Adipose tissue (tissue), 3 donors: ENCODE results near the gene SLC25A17. TPM values are rescaled to one million over a fixed set of nuclear protein-coding genes. Genes with fewer than 3 reads are reported as not detected.
"Not testable (repeated sequence)": the region's sequence is repeated elsewhere in the genome, so short reads cannot be mapped to it uniquely, and the experiment has no call there.

Experiments used
- H3K27ac ChIP-seq: one replicate; pipeline ENCODE4 v1.5.1; 2013; ENCODE audit warnings: low read depth, low read length
- WGBS, 3 donors: extraction: QIAGEN DNeasy Blood & Tissue Kit; methylation state at CpG; one replicate each; pipeline ENCODE4 v1.1.7; 2013; 5-methylcytosine and 5-hydroxymethylcytosine counted together
- polyA plus RNA-seq, 3 donors: library from polyadenylated mRNA; stranded (reverse); fragments of 200-250 nt; gene quantifications; one replicate each; pipeline ENCODE4 v1.2.3, GENCODE V29; 2013
- donor health status: healthy with polysubstance abuse.
- donor health status: Bipolar disorder and iron deficiency.
- donor health status: healthy.

SLC25A17 gene
- polyA plus RNA-seq, 3 donors, result 8.3 to 14.0 (median 9.4) TPM

DNA sequence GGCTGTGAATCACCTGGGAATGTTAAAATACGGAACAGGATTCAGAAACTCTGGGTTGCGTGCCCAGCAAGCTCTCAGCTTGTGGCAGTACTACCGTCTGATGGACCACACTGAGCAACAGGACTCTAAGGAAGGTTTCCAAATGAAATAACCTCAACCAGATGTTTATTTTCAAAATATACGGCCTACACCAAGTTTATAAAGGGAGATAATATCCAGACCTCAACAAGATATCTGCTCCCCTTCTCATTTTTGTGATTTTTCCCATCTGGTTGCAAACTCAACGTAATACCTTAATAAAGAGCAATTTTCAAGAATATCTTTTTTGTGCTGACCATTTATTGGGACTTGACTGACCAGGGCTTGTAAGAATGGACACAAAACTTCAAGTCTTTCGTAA, 49.4 kb downstream of the SLC25A17 start:
- 82 to 89% (median 87%) methylated on average over 6 of the region's 6 CpGs for WGBS, 3 donors
- no peak overlapping the region for H3K27ac ChIP-seq

DNA sequence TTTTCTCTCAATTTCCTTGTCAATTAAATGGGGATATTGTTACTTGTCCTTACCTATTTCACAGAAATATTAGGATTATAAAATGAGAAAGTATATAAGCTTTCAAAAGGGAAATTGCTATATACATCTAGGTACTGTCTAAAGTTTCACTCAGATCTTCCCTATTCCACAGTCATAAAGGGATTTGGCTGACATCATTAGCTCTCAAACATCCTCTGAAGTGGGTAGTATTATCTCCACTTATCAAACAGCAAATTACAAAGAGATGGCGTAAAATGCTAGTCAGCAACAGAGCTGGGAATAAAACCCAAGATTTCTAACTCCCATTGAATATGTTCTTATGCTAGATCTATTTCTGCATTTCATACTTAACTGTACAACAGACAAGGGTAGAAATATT, 50.9 kb downstream of the SLC25A17 start:
- 84 to 97% (median 94%) methylated on average over 1 of the region's 1 CpG for WGBS, 3 donors

DNA sequence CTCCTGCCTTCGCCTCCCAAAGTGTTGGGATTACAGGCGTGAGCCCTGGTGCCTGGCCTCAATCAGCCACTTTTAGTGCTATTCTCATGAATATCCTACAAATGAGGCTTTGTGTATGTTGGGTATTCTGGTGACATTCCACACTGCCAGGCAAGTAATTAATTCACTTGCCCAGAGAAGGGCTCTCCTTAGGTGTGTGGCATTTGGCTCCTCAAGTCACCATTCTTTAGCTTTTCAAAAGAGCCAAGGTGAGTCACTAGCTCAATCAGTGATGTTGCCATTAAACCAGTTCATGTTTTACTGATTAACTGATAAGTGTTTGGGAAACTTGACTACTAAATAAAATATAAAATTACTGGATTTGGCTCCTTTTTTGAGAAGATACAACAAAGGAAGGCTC, 52.2 kb downstream of the SLC25A17 start:
- H3K27ac ChIP-seq, result no peak overlapping the region
- whole genome bisulfite sequencing, 3 donors, result 93 to 100% (median 97%) methylated on average over 2 of the region's 2 CpGs

More for the DNA sequence above, 50.9 kb downstream of the SLC25A17 start:
- no peak overlapping the region for H3K27ac ChIP-seq

DNA sequence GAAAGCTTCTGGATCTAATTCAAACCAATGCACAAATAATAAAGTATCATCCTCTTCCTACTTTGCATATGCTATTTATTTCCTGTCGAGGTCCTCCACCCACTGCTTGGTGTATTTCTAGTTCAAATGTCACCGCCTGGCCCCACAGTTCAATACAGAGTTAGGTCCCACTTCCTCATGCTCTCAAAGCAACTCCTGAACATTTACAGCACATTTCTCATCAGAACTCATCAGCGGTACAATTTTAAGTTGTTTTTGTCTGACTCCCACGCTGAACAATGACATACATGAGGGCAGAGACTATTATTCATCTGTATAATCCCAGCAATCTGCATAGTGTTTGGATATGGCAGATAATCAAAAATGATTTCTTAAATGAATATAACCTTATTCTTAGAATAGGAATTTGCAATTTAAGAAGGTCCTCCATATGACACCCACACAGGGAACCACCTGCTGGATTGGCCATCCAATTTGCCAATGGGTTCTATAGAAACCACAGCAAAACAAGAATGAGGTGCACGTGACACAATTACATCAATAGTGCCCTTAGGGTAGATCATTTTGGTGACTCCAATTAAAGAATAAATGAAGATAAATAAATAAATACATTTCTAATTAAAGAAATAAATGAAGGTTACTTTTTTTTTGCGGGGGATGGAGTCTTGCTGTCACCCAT, 54.2 kb downstream of the SLC25A17 start:
- 64 to 83% (median 65%) methylated on average over 6 of the region's 6 CpGs for WGBS, 3 donors
- H3K27ac ChIP-seq, result no peak overlapping the region

DNA sequence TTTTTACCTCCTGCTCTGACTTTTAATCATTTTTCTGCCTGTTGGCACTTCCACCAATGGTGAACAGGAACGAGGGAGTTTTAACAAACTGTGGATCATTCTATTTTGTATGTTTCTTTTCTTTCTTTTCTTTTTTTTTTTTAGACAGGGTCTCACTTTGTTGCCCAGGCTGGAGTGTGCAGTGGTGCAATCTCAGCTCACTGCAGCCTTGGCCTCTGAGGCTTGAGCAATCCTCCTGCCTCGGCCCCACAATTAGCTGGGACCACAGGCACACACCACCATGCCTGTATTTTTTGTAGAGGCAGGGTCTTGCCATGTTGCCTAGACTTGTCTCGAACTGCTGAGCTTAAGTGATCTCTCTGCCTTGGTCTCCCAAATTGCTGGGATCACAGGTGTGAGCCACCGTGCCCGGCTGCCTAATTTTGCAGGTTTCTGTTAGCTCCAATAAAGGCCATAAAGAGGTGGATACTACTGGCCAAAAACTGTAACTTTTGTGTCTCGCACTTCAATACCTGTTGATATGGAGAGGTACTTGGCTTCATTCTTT, 59.8 kb downstream of the SLC25A17 start:
- WGBS, 3 donors, result 85 to 92% (median 91%) methylated on average over 6 of the region's 6 CpGs
- no peak overlapping the region for H3K27ac ChIP-seq

DNA sequence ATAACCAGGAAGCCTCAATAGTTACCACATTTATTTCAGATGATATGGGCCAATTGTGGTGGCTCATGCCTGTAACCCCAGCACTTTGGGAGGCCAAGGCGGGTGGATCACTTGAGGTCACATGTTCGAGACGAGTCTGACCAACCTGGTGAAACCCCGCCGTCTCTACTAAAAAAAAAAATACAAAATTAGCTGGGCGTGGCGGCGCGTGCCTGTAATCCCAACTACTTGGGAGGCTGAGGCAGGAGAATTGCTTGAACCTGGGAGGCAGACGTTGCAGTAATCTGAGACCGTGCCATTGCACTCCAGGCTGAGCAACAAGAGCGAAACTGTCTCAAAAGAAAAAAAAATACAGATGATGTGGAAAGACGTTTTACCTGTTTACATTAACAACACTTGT, 60.3 kb downstream of the SLC25A17 start:
- H3K27ac ChIP-seq, result not testable (repeated sequence)
- WGBS, 3 donors, result 87 to 95% (median 93%) methylated on average over 13 of the region's 13 CpGs

DNA sequence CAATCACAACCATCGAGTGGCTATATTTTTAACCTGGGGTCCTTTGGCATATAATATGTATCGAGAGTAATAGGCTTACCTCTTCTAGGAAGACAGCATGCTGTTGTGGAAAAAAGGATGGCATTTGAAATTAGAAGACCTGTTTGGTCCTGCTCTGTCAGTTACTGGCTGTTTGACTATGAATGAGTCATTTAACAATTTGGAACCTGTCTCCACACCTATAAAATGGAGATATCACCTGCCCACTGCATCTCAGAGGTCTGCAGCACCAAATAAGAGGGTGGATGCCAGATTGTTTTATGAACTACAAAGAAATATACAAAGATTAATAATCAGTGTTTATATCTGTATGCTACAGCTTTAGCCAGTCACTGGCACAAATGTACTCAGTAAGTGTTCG, 60.8 kb downstream of the SLC25A17 start:
- WGBS, 3 donors, result 81 to 98% (median 90%) methylated on average over 3 of the region's 3 CpGs
- H3K27ac ChIP-seq, result no peak overlapping the region

DNA sequence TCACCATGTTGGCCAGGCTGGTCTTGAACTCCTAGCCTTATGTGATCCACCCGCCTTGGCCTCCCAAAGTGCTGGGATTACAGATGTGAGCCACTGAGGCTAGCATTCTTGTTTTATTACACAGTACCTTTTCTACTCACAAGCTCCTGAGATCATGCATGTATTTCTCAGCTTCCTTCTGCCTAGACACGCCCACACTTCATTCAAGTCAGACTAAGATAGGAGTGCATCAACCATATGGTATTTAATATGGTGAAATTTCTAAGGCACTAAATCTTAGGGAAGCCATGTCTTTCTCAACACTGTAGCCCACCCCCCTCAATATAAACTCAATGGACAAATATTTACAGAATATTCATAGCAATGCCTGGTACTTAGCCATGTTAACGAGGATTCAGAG, 62.1 kb downstream of the SLC25A17 start:
- whole genome bisulfite sequencing, 3 donors, result 91 to 99% (median 98%) methylated on average over 3 of the region's 3 CpGs
- no peak overlapping the region for H3K27ac ChIP-seq

DNA sequence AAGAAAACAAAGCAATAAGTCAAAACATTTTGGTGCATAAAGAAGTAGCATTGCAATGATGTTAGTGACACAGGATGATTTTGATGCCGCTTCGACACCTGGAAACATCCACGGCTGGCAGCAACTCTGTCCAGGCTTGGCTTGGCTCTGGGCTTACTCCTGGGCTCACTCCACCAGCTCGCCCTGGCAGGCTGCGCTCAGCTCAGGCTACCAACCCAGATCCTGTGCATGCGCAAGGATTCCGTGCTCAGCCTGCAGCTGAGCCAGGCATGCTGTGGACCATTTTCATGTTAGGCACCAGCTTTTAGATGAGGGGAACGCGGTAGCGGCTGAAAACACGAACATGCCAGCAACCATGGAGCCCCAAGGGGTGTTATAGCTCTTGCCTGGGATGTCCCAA, 66.0 kb downstream of the SLC25A17 start:
- WGBS, 3 donors, result 96 to 98% (median 97%) methylated on average over 11 of the region's 11 CpGs
- H3K27ac ChIP-seq, result no peak overlapping the region

DNA sequence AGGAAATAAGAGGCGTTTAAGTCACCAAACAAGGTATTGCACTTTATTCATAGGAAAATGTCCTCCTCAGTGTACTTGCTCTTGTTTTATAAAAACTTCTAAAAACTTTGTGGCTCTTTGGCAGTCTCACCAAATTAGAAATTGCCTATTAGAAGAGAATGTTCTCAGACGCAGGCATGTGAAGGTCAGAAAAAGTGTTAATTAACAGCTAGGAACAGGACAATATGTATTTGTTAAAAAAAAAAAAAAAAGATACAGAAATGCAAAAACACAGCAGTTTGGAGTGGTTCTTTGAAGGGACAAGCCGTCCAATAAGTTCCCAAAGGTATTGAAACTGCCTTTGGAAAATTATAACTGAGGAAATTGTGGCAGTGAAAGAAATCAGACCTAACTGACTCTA, 67.9 kb downstream of the SLC25A17 start:
- no peak overlapping the region for H3K27ac ChIP-seq

DNA sequence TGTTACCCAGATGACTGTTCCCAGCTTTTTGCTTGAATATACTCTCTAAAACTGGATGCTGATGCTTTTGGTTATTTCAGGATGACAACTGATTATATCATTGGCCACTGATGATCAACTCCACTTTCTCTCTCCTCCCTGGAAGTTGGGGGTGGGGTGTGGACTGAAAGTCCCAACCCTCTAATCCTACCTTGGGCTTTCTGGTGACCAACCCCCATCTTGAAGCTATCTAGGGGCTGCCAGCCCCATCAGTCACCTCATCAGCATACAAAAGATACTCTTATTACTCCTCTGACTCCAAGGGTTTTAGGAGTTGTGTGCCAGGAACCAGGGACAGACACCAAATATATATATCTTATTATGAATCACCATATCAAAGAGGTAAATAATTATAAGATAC, 69.3 kb downstream of the SLC25A17 start:
- H3K27ac ChIP-seq, result no peak overlapping the region

More for the DNA sequence above, 67.9 kb downstream of the SLC25A17 start:
- 55 to 62% (median 57%) methylated on average over 3 of the region's 3 CpGs for WGBS, 3 donors

DNA sequence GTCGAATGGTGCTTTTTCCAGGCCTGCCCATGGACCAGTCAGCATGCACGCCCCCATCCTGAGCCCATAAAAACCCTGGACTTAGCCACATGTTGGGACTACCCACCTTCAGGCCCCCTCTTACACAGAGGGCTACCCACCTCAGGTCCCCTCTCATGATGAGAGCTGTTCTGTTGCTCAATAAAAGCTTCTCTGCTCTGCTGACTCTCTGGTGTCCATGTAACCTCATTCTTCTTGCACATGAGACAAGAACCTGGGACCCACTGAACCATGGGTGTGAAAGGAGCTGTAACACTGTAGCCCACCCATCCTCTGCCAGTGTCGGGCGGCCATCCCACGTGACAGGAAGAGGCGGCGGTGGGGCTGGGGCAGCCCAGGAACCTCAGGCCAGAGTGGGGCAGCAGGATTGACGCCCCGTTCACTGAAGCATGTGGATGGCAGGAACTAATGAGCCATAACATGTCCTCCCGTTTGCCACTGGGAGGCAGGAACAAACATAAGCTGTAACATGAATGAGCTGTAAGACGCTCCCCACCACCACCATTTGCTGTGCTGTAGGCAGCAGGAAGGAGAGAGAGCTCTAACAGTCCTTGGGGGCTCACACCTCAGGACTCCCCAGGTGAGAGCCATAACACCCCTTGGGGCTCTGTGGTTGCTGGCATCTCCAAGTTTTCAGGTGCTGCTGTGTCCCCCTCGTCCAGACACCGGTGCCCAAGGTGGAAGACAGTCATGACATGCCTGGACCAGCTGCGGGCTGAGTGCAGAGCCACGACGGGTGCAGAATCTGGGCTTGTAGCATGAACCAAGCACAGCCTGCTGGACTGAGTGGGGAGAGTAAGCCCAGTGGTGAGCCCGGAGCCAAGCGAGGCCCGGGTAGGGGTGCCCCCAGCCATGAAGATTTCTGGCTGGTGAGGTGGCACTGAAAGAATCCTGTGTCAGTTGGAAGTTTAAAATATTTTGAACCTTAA, 70.5 kb downstream of the SLC25A17 start:
- no peak overlapping the region for H3K27ac ChIP-seq
- WGBS, 3 donors, result 91 to 95% (median 92%) methylated on average over 19 of the region's 19 CpGs

DNA sequence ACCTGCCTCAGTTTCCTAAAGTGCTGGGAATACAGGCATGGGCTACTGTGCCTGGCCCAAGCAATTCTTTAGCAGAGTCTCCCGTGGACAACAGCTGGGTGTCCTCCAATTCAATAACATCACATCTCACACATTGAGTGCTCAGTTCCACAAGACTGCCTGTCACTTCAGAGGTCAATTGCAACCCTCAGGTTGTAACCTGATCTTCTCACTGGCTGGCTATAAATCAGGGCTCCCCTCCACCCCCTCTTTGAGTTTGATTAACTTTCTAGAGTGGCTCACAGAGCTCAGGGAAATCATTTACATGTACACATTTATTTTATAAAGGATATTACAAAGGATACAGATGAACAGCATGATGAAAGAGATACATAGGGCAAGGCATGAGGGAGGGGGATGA, 71.8 kb downstream of the SLC25A17 start:
- WGBS, 3 donors, result 74 to 83% (median 82%) methylated on average over 1 of the region's 1 CpG
- H3K27ac ChIP-seq, result no peak overlapping the region

DNA sequence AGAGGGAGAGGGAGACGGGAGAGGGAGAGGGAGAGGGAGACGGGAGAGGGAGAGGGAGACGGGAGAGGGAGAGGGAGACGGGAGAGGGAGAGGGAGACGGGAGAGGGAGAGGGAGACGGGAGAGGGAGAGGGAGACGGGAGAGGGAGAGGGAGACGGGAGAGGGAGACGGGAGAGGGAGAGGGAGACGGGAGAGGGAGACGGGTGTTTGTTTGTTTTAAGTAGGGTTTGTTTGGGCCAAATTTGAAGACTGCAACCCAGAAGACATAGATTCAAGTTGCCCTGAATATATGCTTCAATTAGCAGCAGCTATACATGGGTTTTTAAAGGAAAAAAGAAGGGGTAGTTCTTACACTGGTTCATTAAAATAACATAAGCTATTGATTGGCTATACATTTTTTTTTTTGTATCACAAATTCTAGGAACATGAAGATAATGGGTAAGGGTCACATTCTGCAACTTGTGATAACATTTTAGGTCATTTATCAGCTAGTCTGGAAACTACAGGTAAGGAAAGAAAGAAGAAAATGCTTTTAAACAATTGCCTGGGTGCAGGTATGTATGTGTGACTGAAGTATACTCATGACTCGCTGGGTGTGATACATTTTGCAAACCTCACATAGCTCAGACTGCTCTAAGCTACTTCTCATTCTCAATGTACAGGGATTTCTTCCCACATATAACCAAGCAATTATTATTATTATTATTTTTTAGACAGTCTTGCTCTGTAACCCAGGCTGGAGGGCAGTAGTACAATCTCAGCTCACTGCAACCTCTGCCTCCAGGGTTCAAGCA, 72.5 kb downstream of the SLC25A17 start:
- 40 to 70% (median 69%) methylated on average over 2 to 5 of the region's 12 CpGs for WGBS, 3 donors
- H3K27ac ChIP-seq, result no peak overlapping the region

DNA sequence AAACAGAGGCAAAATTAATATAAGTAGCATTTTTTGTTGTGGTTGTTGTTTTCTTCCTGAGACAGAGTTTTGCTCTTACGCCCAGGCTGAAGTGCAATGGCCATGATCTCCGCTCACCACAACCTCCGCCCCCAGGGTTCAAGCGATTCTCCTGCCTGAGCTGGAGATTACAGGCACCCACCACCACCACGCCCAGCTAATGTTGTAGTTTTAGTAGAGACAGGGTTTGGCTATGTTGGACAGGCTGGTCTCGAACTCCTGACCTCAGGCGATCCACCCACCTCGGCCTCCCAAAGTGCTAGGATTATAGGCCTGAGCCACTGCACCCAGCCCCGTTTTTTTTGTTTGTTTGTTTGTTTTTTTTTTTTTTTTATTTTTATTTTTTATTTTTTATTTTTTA, 75.4 kb downstream of the SLC25A17 start:
- WGBS, 3 donors, result 88 to 97% (median 92%) methylated on average over 9 of the region's 9 CpGs
- H3K27ac ChIP-seq, result no peak overlapping the region

DNA sequence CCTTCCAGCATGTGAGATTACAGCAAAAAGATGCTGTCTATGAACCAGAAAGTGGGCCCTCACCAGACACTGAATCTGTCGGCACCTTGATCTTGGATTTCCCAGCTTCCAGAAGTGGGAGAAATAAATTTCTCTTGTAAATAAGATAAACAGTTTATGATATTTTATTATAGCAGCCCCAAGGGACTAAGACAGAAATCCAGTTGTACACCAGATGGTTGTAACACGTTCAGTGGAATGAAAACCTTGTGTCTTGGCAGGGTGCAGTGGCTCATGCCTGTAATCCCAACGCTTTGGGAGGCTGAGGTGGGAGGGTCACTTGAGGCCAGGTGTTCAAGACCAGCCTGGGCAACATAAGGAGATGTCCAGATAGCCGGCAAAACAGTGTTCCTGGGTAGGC, 78.0 kb downstream of the SLC25A17 start:
- WGBS, 3 donors, result 69 to 78% (median 70%) methylated on average over 4 of the region's 4 CpGs
- no peak overlapping the region for H3K27ac ChIP-seq

DNA sequence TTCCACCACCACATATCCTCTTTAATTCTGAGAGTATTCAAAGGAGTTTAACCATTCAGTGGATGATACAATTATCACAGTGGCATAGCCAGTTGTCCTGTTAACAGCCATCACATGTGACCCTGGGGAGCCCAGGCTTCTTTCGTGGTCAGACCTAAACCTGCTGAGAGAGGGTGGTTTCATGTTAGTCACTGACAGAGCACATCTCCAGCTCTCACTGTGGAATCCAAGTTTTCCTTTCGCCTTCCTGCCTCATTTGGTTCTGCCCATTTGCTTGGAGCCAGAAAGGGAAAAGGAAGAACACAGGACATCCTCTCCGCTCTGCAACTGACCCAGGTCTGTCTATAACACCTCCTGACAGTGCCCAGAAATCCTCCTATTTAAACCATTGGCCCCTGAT, 79.4 kb downstream of the SLC25A17 start:
- 60 to 82% (median 65%) methylated on average over 3 of the region's 3 CpGs for WGBS, 3 donors
- no peak overlapping the region for H3K27ac ChIP-seq

DNA sequence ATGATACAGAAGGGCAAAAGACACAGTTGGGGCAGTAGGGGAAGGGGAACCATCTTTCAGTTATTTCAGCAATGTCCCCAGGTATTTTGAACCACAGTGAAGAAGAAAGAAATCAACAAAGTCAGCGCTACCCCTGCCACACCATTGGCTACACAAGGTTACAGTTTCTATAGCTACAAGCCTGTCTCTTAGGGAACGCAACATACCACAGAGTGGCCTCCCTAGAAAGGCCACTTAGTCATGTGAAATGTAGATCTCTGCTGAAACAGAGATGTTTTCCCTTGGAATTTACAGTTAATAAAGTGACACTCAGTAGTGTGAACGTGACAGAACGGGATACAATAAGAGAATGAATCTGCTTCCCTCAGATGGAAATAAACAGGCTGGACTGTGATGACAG, 85.2 kb downstream of the SLC25A17 start:
- 90 to 93% (median 91%) methylated on average over 4 of the region's 4 CpGs for WGBS, 3 donors

DNA sequence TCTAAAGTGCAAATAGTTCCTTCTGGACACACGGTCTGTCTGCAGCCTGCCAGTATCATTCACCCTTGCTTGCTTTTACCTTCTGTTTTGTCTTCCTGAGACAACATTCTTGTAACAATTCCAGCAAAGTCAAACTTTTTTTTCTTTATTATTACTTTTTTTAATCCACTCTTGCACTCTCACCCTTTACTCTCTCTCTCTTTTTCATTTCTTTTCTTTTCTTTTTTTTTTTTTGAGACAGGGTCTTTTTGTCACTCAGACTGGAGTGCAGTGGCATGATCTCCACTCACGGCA, 86.2 kb downstream of the SLC25A17 start:
- no peak overlapping the region for H3K27ac ChIP-seq
- 39 to 43% (median 39%) methylated on average over 2 of the region's 2 CpGs for WGBS, 3 donors

More for the DNA sequence above, 85.2 kb downstream of the SLC25A17 start:
- no peak overlapping the region for H3K27ac ChIP-seq
